Endothelial cell of umbilical vein (primary cell): ENCODE results near the gene TNRC6C.

Experiments
- EZH2 ChIP-seq: IDR thresholded peaks from 2 replicates; pipeline ENCODE4 v1.6.1; 2012; ENCODE audit warnings: borderline replicate concordance, low read depth, mild to moderate bottlenecking, moderate library complexity, low read length, inconsistent platforms; ENCODE audit not compliant: severe bottlenecking
- POLR2A ChIP-seq: IDR thresholded peaks from 2 replicates; pipeline ENCODE4 v1.6.1; 2012; ENCODE audit warnings: low read depth, mild to moderate bottlenecking, control low read depth, low read length

GRCh38 chr17:78088529-78088928 is 130.0 kb downstream of the TNRC6C start:
- no peak for TF ChIP-seq POLR2A
- no peak for TF ChIP-seq EZH2
